Ascending aorta (tissue), 2 donors: Measurements from ENCODE around the gene FYN. TPM values are rescaled to one million over a fixed set of nuclear protein-coding genes. Genes with fewer than 3 reads are reported as not detected.

Experiments
- DNase-seq, 2 donors: peaks; one replicate each; pipeline ENCODE4 v3.0.0-alpha.2; 2019; ENCODE audit warnings: low spot score in 2 of 2
- H3K27ac ChIP-seq, 2 donors: fragments of 200-600 bp; sonication (generic); one replicate each; pipeline ENCODE4 v1.5.1; 2016 to 2017; ENCODE audit warnings: mild to moderate bottlenecking in 1 of 2
- H3K27me3 ChIP-seq: fragments of 200-600 bp; sonication (generic); one replicate; pipeline ENCODE4 v1.5.1; 2017
- H3K36me3 ChIP-seq, 2 donors: fragments of 200-600 bp; sonication (generic); one replicate each; pipeline ENCODE4 v1.5.1; 2016
- H3K4me1 ChIP-seq, 2 donors: fragments of 200-600 bp; sonication (generic); one replicate each; pipeline ENCODE4 v1.5.1; 2016 to 2017; ENCODE audit warnings: mild to moderate bottlenecking in 1 of 2
- H3K4me3 ChIP-seq, 2 donors: fragments of 200-600 bp; sonication (generic); one replicate each; pipeline ENCODE4 v1.5.1; 2016 to 2017; ENCODE audit warnings: mild to moderate bottlenecking in 1 of 2
- H3K9me3 ChIP-seq, 2 donors: fragments of 200-600 bp; sonication (generic); one replicate each; pipeline ENCODE4 v1.5.1; 2016
- CTCF ChIP-seq, 3 experiments: fragments of 200-600 bp in 2 of 3; fragments of 450-650 bp in 1 of 3; sonication (generic) in 2 of 3; IDR thresholded peaks; one replicate each; pipeline ENCODE4 v1.5.1; 2016 to 2019; ENCODE audit warnings: antibody characterized with exemption in 3 of 3, mild to moderate bottlenecking in 1 of 3, moderate library complexity in 1 of 3
- intact Hi-C: fragments of 100-400 bp; cut with DNase I; formaldehyde crosslinking; loops from one replicate; pipeline ENCODE4 v1.15.1; 2023
- total RNA-seq: library from RNA; depleted of rRNA; stranded (reverse); fragments of >200 nt; gene quantifications from one replicate; pipeline ENCODE4 v1.1.0, GENCODE V29; 2016

Gene FYN
- total RNA-seq, 1 donor from 2014 or later: 141 TPM

GRCh38 chr6:111689419-111689818 lies 183.8 kb downstream of the FYN start:
- H3K27ac ChIP-seq: no peak overlapping the region
- intact Hi-C loops: no loop called here
- no peaks in the 10 kb centered on the region for H3K27me3 ChIP-seq

GRCh38 chr6:111688331-111688730 lies 184.9 kb downstream of the FYN start:
- no peak overlapping the region for H3K4me3 ChIP-seq
- TF ChIP-seq CTCF (IDR thresholded peaks at IDR 0.05): no peak
- no peak for DNase-seq
- H3K36me3 ChIP-seq: peaks cover 0 to 8% of the 10 kb centered on the region in 2 donors
- no peaks in the 10 kb centered on the region for H3K9me3 ChIP-seq
- H3K27ac ChIP-seq: no peak overlapping the region
- intact Hi-C loops: no loop called here
- H3K4me1 ChIP-seq: peaks cover 0 to 7% of the 10 kb centered on the region in 2 donors
- no peaks in the 10 kb centered on the region for H3K27me3 ChIP-seq

More at GRCh38 chr6:111689419-111689818, 183.8 kb downstream of the FYN start:
- DNase-seq: no peak
- Histone ChIP-seq H3K4me1 (no peaks in the 10 kb centered on the region), H3K9me3 (no peaks in the 10 kb centered on the region), H3K4me3 (no peak overlapping the region), H3K36me3 (peaks cover 5 to 18% of the 10 kb centered on the region in 2 donors)
- no peak for TF ChIP-seq CTCF (IDR thresholded peaks at IDR 0.05)

- no peak for DNase-seq
- TF ChIP-seq CTCF (IDR thresholded peaks at IDR 0.05): no peak
- Histone ChIP-seq H3K36me3 (peaks cover 0 to 8% of the 10 kb centered on the region in 2 donors), H3K4me1 (peaks cover 0 to 14% of the 10 kb centered on the region in 2 donors), H3K27ac (no peak overlapping the region), H3K9me3 (no peaks in the 10 kb centered on the region), H3K27me3 (no peaks in the 10 kb centered on the region), H3K4me3 (no peak overlapping the region)
- intact Hi-C loops: no loop called here
These were observed 185.6 kb downstream of the FYN start for GRCh38 chr6:111687652-111688051.

- H3K9me3 ChIP-seq: no peaks in the 10 kb centered on the region
- TF ChIP-seq CTCF (IDR thresholded peaks at IDR 0.05): no peak
- DNase-seq: no peak
- H3K27ac ChIP-seq: no peak overlapping the region
- H3K4me3 ChIP-seq: no peak overlapping the region
- intact Hi-C loops: no loop called here
- peaks cover 0 to 8% of the 10 kb centered on the region in 2 donors for H3K36me3 ChIP-seq
- H3K27me3 ChIP-seq: no peaks in the 10 kb centered on the region
- peaks cover 0 to 14% of the 10 kb centered on the region in 2 donors for H3K4me1 ChIP-seq
These were observed 186.4 kb downstream of the FYN start for GRCh38 chr6:111686932-111687266.

- no peak for DNase-seq
- Histone ChIP-seq H3K9me3 (no peaks in the 10 kb centered on the region), H3K27ac (peak overlapping the region; percentile 29 to 83), H3K36me3 (peaks cover 0 to 8% of the 10 kb centered on the region in 2 donors), H3K27me3 (no peaks in the 10 kb centered on the region), H3K4me3 (no peak overlapping the region), H3K4me1 (peaks cover 0 to 14% of the 10 kb centered on the region in 2 donors)
- TF ChIP-seq CTCF (IDR thresholded peaks at IDR 0.05): no peak
- intact Hi-C loops: no loop called here
These were observed 186.9 kb downstream of the FYN start for GRCh38 chr6:111686249-111686931.
